Measurements from ENCODE around the gene RAB37.

DNA sequence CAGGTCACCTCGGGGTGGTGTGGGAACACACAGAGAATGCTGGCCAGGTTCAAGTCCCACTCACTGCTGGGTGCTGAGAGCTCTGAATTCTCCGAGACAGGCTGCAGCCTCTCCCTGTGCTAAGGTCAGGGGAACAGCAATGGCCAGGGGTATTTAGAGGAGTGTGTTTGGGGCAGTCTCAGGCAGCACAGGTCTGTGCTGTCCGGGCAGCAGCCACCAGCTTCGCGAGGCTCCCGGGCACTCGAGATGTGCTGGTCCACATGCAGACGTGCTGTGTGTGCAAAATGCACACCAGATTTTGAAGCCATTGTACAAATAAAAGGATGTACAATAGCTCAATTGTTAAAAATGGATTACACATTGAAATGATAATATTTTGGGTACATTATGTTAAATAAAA, 18.5 kb downstream of the RAB37 start:
- TF ChIP-seq POLR2A (IDR thresholded peaks at IDR 0.05; ENCODE audit: low read depth, low read length) (no peak), SPI1 (IDR thresholded peaks at IDR 0.05; ENCODE audit: low read depth, low read length) (no peak), POLR2AphosphoS5 (IDR thresholded peaks at IDR 0.05; ENCODE audit: low read depth, low read length) (no peak), TAF1 (IDR thresholded peaks at IDR 0.05; ENCODE audit: low read depth, low read length) (no peak), PAX5 (IDR thresholded peaks at IDR 0.05; ENCODE audit: insufficient read depth, low read length, severe bottlenecking) (no peak), POU2F2 (IDR thresholded peaks at IDR 0.05; ENCODE audit: low read depth, low read length) (no peak)

Measured in GM12891 (cell line).